Common myeloid progenitor, CD34-positive (primary cell): ENCODE data around the gene PTCHD1.

Source experiments
- CTCF ChIA-PET: fragments of 350-600 bp; sonication (Branson Sonifier 250); formaldehyde crosslinking; loops from one replicate; lab custom pipeline; 2021; ENCODE audit warnings: antibody characterized with exemption; lab: Charles Lee
- POLR2A ChIA-PET: fragments of 350-600 bp; sonication (Branson Sonifier 250); formaldehyde crosslinking; loops from one replicate; lab custom pipeline; 2021; ENCODE audit warnings: antibody characterized with exemption; lab: Charles Lee
- DNase-seq, 3 donors: peaks; one replicate each; pipeline versions ENCODE4 v3.0.0 to v3.0.0-alpha.2; 2013
- H3K27ac ChIP-seq, 2 experiments: 1 replicate in 1 of 2; 2 replicates in 1 of 2; pipeline ENCODE4 v1.7.0; 2013; ENCODE audit warnings: inconsistent platforms in 2 of 2, low read length in 2 of 2, mild to moderate bottlenecking in 2 of 2, low read depth in 1 of 2, moderate library complexity in 1 of 2; ENCODE audit not compliant: severe bottlenecking in 2 of 2, insufficient read depth in 1 of 2, poor library complexity in 1 of 2
- H3K27me3 ChIP-seq, 5 experiments: replicated peaks in 2 of 5; 1 replicate in 3 of 5; 2 replicates in 2 of 5; pipeline versions ENCODE4 v1.6.1 to v1.7.0; 2013; ENCODE audit warnings: low read length in 4 of 5, mild to moderate bottlenecking in 2 of 5, moderate library complexity in 2 of 5, inconsistent platforms in 1 of 5; ENCODE audit not compliant: insufficient read depth in 5 of 5, control insufficient read depth in 4 of 5
- H3K36me3 ChIP-seq, 4 experiments: 1 replicate in 2 of 4; 2 replicates in 2 of 4; pipeline versions ENCODE4 v1.6.1 to v1.7.0; 2013; ENCODE audit warnings: low read length in 3 of 4, control low read depth in 1 of 4, mild to moderate bottlenecking in 1 of 4; ENCODE audit not compliant: control insufficient read depth in 4 of 4, insufficient read depth in 4 of 4
- H3K4me1 ChIP-seq, 4 experiments: 1 replicate in 3 of 4; 2 replicates in 1 of 4; pipeline versions ENCODE4 v1.6.1 to v1.7.1; 2013; ENCODE audit warnings: low read length in 3 of 4, mild to moderate bottlenecking in 3 of 4, control low read depth in 1 of 4, inconsistent platforms in 1 of 4, moderate library complexity in 1 of 4; ENCODE audit not compliant: control insufficient read depth in 4 of 4, insufficient read depth in 4 of 4; ENCODE audit errors: control extremely low read depth in 1 of 4
- H3K4me3 ChIP-seq, 7 experiments: 1 replicate in 4 of 7; 2 replicates in 3 of 7; pipeline versions ENCODE4 v1.5.1 to v1.7.0; 2013; ENCODE audit warnings: mild to moderate bottlenecking in 7 of 7, low read length in 6 of 7, moderate library complexity in 6 of 7, inconsistent platforms in 2 of 7, low read depth in 2 of 7, control low read depth in 1 of 7; ENCODE audit not compliant: insufficient read depth in 4 of 7, control insufficient read depth in 1 of 7; ENCODE audit errors: extremely low read depth in 1 of 7
- H3K9me3 ChIP-seq, 5 experiments: 1 replicate in 4 of 5; 2 replicates in 1 of 5; pipeline versions ENCODE4 v1.6.1 to v1.7.1; 2013; ENCODE audit warnings: low read length in 4 of 5, mild to moderate bottlenecking in 2 of 5, inconsistent platforms in 1 of 5, low read depth in 1 of 5, moderate library complexity in 1 of 5; ENCODE audit not compliant: control insufficient read depth in 4 of 5, insufficient read depth in 2 of 5; ENCODE audit errors: control extremely low read depth in 1 of 5
- WGBS: methylation state at CpG from one replicate; pipeline ENCODE4 v1.1.5; 2013; ENCODE audit not compliant: insufficient coverage; 5-methylcytosine and 5-hydroxymethylcytosine counted together

PTCHD1 gene

DNA sequence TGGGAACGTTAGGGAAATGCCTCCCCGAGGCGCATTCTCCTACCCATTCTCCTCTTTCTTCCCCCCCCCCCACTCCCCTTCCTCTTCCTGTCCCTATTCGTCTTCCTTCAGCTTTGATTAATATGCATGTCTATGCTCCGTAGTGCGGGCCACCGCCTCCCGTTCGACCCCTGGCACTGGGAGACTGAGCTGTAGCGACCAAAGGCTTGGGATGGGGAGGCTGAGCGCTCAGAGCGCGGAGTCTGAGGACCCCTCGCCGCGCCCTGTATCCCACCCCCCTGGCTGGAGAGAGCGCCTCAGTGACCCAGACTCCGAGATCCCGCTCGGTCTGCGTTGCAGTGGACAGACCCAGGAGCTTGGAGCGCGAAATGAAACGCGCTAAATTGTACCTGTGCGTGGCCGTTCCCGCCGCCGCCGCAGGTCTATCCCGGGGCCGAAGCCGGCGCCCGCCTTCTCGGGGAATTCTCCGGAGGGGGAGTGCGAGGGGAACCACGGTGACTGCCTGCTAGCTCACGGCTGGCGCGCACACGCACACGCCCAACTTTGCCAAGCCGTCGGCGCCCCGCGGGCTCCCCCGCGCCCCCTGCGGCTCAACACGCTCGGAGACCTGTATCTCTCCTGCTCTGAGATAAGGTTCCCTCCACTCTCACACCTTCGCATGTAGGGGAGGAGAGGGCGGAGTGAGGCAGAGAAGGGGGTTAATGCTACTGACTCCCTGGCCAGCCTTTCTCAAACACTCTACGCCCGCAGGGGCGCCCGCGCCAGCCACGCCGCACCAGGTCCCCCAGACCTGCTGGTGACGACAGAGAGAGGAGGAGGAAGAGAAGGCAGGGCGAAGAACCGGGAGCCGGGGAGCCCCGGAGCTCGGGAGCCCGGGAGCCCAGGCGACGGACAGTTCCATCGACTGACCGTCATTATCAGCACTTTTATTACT, 1.5 kb upstream of the PTCHD1 start:
- Histone ChIP-seq H3K27ac (no peak overlapping the region), H3K4me1 (peaks cover 0 to 36% (median 17%) of the 10 kb centered on the region in 4 experiments), H3K27me3 (peaks cover 4 to 82% (median 29%) of the 10 kb centered on the region in 5 experiments), H3K4me3 (peak overlapping the region in 4 of 7 experiments; percentile 6 to 52 (median 28)), H3K9me3 (peaks cover 0 to 8% (median 0%) of the 10 kb centered on the region in 5 experiments), H3K36me3 (no peaks in the 10 kb centered on the region)
- CTCF ChIA-PET, result no interaction called here
- peak in 2 of 3 donors; percentile 32 to 51 for DNase-seq
- POLR2A ChIA-PET, result interaction anchor here (0.6 kb wide), 1 partner anchor 702 kb away, joined by 5 read pairs; no protein-coding TSS in a partner anchor
- WGBS, result 30% methylated on average over 48 of the region's 75 CpGs

DNA sequence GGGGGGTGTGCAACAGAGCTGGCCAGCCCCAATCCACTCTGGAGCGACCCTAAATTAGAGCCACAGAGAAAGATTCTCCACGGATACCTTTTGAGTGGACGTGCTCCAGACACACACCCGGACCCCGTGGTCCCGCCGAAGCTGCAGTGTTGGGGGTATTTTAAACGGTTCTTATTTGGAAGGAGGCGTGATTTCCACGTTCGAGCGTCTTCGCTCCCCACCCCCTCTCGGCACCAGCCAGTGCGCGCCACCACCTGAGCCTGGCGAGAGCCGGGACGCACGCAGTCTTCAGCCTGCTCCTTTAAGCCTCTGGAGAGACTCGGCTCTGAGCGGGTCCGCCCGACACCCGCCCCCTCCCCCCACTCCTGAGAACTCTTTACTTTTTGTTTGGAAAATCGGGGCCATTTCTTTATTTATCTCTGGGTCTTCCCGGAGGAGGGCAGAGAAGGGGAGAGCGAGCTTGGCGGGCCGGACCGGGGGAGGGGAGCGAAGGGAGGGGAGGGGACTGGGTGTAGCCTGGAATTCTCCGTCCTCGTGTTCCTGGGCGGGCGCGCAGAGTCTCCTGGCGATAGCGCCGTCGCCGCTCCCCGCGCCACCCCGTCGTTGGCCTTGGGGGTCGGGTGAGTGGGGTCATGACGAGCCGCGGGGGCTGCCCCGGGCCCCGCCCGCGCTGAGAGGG, 668 bp upstream of the PTCHD1 start:
- ChIA-PET POLR2A (no interaction called here), CTCF (interaction anchor here (1.3 kb wide), 1 partner anchor 218 kb away, joined by 3 read pairs; no protein-coding TSS in a partner anchor)
- peaks cover 0 to 8% (median 0%) of the 10 kb centered on the region in 5 experiments for H3K9me3 ChIP-seq
- DNase-seq, result peak in 1 of 3 donors; percentile 22
- 28% methylated on average over 38 of the region's 54 CpGs for WGBS
- peaks cover 5 to 79% (median 33%) of the 10 kb centered on the region in 5 experiments for H3K27me3 ChIP-seq
- no peak overlapping the region for H3K27ac ChIP-seq
- no peaks in the 10 kb centered on the region for H3K36me3 ChIP-seq
- peak overlapping the region in 4 of 7 experiments; percentile 6 to 52 (median 36) for H3K4me3 ChIP-seq
- peaks cover 0 to 36% (median 17%) of the 10 kb centered on the region in 4 experiments for H3K4me1 ChIP-seq

DNA sequence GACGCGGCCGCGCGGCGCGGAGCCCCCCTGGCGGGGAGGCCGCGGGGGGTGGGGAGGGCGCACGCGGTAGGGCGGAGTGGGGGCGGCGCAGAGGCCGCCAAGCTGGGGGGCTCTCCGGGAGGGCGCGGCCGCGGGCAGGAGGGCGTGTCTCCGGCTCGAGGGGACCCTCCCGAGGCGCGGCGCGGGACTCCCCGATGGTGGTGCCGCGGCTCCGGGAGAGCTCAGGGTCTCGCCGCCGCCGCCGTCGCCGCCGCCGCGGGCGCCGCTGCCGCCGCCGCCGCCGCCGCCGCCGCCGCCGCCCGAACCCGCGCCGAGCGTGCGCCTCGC, 165 bp upstream of the PTCHD1 start:
- WGBS, result 32% methylated on average over 54 of the region's 63 CpGs
- Histone ChIP-seq H3K36me3 (no peaks in the 10 kb centered on the region), H3K9me3 (peaks cover 0 to 8% (median 0%) of the 10 kb centered on the region in 5 experiments), H3K4me1 (peaks cover 0 to 36% (median 17%) of the 10 kb centered on the region in 4 experiments), H3K27ac (no peak overlapping the region), H3K4me3 (peak overlapping the region in 2 of 7 experiments; percentile 26 to 58), H3K27me3 (peaks cover 5 to 80% (median 35%) of the 10 kb centered on the region in 5 experiments)
- POLR2A ChIA-PET, result no interaction called here
- no peak for DNase-seq
- CTCF ChIA-PET, result interaction anchor here (1.3 kb wide), 1 partner anchor 217 kb away, joined by 3 read pairs; no protein-coding TSS in a partner anchor

DNA sequence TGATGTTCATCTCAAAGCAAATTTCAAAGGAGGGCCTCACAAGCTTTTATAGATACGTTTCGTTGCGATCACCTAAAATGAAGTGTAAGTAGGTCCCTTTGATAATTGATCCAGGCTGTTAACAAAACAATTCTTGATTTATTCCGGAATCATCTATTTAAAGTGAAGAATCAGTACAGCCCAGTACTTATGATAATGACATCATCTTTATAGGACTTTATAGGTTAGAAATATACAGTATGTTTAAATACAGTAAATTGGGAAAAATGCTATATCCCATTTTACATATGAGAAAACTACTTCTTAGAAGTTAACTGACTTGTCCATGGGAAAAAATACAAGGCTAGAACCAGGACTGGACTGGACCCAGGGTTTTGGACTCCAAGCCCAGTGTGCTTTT, 3.7 kb downstream of the PTCHD1 start:
- no peak for DNase-seq
- CTCF ChIA-PET, result no interaction called here
- Histone ChIP-seq H3K9me3 (peaks cover 0 to 3% (median 0%) of the 10 kb centered on the region in 5 experiments), H3K27ac (no peak overlapping the region), H3K4me1 (peaks cover 2 to 16% (median 9%) of the 10 kb centered on the region in 4 experiments), H3K36me3 (no peaks in the 10 kb centered on the region), H3K4me3 (no peak overlapping the region), H3K27me3 (peaks cover 3 to 78% (median 22%) of the 10 kb centered on the region in 5 experiments)
- WGBS, result 89% methylated on average over 3 of the region's 4 CpGs
- POLR2A ChIA-PET, result interaction anchor here (0.6 kb wide), 1 partner anchor 33 kb away, joined by 4 read pairs; no protein-coding TSS in a partner anchor

DNA sequence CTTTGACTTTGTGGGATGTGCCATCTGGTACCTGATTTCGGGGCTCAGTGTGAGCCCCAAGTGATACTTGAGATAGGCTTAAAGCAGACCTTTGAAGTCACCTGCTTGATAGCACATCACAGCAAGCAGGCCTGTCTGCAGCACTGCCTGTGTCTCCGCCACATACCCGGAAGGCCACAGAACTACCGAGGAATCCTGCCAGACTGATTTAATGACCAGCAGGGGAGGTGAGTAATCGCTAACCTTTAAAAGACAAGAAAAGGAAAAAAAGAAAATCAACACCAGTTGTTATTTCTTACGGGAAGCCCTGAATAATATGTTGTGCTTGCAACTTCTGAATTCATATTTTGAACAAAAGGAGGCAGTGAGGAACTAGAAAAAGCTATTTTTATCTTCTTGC, 6.8 kb downstream of the PTCHD1 start:
- DNase-seq, result no peak
- POLR2A ChIA-PET, result no interaction called here
- CTCF ChIA-PET, result interaction anchor here (1.2 kb wide), 1 partner anchor 61 kb away, joined by 3 read pairs; no protein-coding TSS in a partner anchor
- Histone ChIP-seq H3K36me3 (no peaks in the 10 kb centered on the region), H3K27me3 (peaks cover 3 to 55% (median 14%) of the 10 kb centered on the region in 5 experiments), H3K9me3 (no peaks in the 10 kb centered on the region), H3K4me3 (no peak overlapping the region), H3K4me1 (peaks cover 0 to 2% (median 0%) of the 10 kb centered on the region in 4 experiments), H3K27ac (no peak overlapping the region)
- WGBS, result no CpG with 5 or more reads among the region's 6 CpGs

DNA sequence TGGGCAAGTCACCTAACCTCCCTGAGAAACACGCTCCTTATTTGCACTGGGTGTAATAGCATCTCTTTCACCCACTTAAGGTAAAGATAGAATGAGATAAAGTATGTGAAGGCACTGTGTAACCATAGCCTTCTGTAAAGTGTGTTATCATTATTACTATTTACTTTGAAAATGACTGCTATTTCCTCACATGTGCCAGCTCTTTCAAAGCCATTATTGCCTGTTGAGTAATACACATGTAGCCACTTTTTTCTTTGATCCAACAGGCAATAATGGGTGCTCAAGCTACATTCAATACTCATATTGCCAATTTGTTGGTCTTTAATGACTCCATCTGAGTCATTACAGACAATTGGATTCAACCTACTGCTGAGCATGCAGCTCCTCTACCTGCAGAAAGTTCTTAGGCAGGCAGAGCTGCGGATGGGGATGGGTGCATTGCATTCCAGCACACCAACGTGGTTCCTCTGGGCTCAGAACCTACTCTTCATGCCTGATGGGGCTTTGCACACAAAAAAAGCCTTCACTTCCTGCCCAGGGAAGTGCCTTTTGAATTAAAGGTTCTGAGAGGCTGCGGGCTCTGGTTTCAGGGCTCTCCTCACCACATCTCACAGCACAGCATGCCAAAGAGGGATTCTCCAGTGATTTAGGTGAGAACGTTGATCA, 9.7 kb downstream of the PTCHD1 start:
- H3K27me3 ChIP-seq, result peaks cover 0 to 31% (median 0%) of the 10 kb centered on the region in 5 experiments
- POLR2A ChIA-PET, result no interaction called here
- H3K27ac ChIP-seq, result no peak overlapping the region
- H3K36me3 ChIP-seq, result no peaks in the 10 kb centered on the region
- H3K4me1 ChIP-seq, result peaks cover 0 to 2% (median 0%) of the 10 kb centered on the region in 4 experiments
- H3K4me3 ChIP-seq, result no peak overlapping the region
- CTCF ChIA-PET, result no interaction called here
- DNase-seq, result no peak
- H3K9me3 ChIP-seq, result no peaks in the 10 kb centered on the region
- 61% methylated on average over 4 of the region's 5 CpGs for WGBS
